Measurements from ENCODE around the gene IDH1. TPM values are rescaled to one million over a fixed set of nuclear protein-coding genes. Genes with fewer than 3 reads are reported as not detected.

Gene IDH1
- total RNA-seq, 1 donor from 2014 or later, result 25.9 TPM

DNA sequence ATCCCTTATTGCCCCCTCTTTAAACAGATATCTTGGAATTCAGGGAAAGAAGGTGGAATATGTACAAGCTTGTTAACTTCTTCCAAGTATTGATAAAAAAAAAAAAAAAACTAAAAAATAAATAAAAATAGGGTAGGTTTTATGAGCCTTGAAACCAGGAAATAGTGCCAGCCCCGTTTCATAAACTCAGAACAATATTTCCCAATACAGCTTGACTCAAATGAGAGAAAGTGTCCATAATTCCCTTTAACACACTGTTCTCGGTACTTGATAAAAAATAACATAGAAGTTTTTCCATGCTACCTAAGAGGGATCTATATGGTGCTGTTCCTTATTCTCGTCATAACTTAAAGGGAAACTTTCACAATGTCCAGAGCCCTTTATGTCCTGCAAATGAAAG, 47.1 kb downstream of the IDH1 start:
- TF ChIP-seq, protein P1, sequence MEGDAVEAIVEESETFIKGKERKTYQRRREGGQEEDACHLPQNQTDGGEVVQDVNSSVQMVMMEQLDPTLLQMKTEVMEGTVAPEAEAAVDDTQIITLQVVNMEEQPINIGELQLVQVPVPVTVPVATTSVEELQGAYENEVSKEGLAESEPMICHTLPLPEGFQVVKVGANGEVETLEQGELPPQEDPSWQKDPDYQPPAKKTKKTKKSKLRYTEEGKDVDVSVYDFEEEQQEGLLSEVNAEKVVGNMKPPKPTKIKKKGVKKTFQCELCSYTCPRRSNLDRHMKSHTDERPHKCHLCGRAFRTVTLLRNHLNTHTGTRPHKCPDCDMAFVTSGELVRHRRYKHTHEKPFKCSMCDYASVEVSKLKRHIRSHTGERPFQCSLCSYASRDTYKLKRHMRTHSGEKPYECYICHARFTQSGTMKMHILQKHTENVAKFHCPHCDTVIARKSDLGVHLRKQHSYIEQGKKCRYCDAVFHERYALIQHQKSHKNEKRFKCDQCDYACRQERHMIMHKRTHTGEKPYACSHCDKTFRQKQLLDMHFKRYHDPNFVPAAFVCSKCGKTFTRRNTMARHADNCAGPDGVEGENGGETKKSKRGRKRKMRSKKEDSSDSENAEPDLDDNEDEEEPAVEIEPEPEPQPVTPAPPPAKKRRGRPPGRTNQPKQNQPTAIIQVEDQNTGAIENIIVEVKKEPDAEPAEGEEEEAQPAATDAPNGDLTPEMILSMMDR (IDR thresholded peaks at IDR 0.05), result no peak
- Histone ChIP-seq H3K9me3 (no peaks in the 10 kb centered on the region), H3K36me3 (no peaks in the 10 kb centered on the region), H3K4me1 (no peaks in the 10 kb centered on the region), H3K4me3 (no peak overlapping the region), H3K27ac (no peak overlapping the region), H3K27me3 (no peaks in the 10 kb centered on the region)
- intact Hi-C loops (cut with DNase I), result no loop called here
- no peak for DNase-seq (ENCODE audit: low spot score in 2 of 2)

DNA sequence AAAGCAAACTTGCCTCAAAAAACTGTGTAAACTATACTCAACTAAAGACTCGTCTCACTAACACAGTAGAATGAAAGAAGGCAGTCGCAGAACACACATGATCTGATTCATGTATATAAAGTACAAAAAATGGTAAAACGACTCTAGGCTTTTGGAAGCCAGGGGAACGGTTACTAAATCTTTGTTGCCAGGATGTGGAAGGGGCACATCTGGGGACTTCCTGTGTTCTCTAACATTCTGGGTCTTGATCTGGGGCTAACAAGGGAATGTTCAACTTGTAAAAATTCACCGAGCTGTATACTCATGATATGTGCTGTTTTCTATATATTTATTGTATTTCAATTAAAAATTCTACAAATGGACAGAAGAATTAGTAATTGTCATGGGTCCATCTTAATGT, 50.7 kb downstream of the IDH1 start:
- DNase-seq (ENCODE audit: low spot score in 2 of 2), result no peak
- H3K4me1 ChIP-seq, result no peaks in the 10 kb centered on the region
- no peaks in the 10 kb centered on the region for H3K36me3 ChIP-seq
- H3K27ac ChIP-seq, result no peak overlapping the region
- TF ChIP-seq, protein P1 (IDR thresholded peaks at IDR 0.05), result no peak
- no peaks in the 10 kb centered on the region for H3K9me3 ChIP-seq
- H3K4me3 ChIP-seq, result no peak overlapping the region
- intact Hi-C loops (cut with DNase I), result no loop called here
- no peaks in the 10 kb centered on the region for H3K27me3 ChIP-seq

DNA sequence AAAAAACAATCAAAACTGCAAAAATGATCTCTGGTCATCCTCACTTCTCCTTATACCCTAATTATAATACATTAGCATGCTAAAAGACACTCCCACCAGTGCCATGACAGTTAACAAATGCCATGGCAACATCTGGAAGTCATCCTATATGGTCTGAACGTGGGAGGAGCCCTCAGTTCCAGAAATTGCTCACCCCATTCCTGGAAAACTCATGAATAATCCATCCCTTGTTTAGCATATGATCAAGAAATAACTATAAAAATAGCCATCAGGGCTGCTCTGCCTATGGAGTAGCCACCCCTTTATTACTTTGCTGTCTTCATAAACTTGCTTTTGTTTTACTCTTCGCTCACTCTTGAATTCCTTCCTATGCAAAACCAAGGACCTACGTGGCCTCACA, 59.3 kb downstream of the IDH1 start:
- TF ChIP-seq, protein P1 (IDR thresholded peaks at IDR 0.05), result no peak
- Histone ChIP-seq H3K27ac (no peak overlapping the region), H3K9me3 (no peaks in the 10 kb centered on the region), H3K27me3 (no peaks in the 10 kb centered on the region), H3K36me3 (no peaks in the 10 kb centered on the region), H3K4me3 (no peak overlapping the region), H3K4me1 (no peaks in the 10 kb centered on the region)
- DNase-seq (ENCODE audit: low spot score in 2 of 2), result no peak
- intact Hi-C loops (cut with DNase I), result no loop called here

DNA sequence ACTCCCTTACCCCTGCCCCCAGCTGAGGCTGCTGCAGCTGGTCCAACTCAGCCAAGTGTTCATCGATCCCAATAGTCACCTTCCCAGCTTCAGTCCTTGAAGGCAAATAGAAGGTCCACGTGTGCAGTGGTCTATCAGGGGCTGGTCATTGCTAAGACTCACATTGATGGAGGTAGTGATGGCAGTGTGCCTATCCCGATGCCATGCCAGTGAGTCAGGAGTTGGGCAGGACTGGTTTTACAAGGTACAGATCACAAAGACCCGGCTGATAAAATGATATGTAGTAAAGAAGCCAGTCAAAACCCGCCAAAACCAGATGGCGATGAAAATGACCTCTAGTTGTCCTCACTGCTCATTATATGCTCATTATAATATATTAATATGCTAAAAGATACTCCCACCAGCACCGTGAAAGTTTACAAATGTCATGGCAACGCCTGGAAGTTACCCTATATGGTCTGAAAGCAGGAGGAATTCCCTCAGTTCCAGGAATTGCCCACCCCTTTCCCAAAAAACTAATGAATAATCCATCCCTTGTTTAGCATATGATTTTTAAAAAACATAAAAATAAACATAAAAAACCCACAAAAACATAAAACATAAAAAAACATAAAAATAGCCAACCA, 62.1 kb downstream of the IDH1 start:
- Histone ChIP-seq H3K27ac (no peak overlapping the region), H3K4me1 (no peaks in the 10 kb centered on the region), H3K9me3 (no peaks in the 10 kb centered on the region), H3K27me3 (no peaks in the 10 kb centered on the region), H3K4me3 (no peak overlapping the region), H3K36me3 (no peaks in the 10 kb centered on the region)
- TF ChIP-seq, protein P1 (IDR thresholded peaks at IDR 0.05), result no peak
- no peak for DNase-seq (ENCODE audit: low spot score in 2 of 2)
- intact Hi-C loops (cut with DNase I), result no loop called here

DNA sequence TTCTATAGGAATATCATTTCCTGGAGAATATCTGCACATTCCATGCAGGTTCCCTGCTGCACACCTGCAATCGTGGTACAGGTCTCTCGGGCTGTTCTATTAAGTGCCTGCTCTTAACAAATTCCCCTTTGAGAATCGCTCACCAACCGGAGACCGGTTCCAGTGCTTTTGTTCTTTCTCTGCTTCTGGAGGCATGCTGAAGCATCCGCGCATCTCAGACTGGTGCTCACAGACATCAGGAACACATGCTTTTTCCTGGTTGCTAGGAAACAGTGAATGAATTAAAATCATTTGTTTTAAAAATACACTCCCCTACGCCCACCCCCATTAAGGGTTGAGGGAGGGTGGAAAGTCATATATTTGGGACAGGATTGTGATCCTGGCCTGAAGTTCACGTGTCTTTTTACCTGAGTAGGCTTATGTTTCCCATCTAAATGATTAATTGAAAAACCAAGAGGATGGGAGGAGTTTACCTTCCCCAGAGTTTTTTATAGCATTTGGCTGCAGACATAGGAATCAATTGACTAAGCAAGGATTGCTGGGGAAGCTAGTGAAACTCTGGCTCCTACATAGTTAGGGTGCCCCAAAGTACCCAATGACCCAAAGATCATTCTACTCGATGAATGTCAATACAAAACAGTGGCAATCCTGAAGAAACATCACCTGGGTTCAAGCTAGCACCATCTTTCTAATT, 64.9 kb downstream of the IDH1 start, which contains the start of gene C2orf80:
Gene C2orf80 (minus strand): TSS at position 221 of the 694 bp plus-strand sequence. CDS start 3,044 bp downstream, outside the sequence.
- no peak within 1 kb of the TSS for H3K4me3 ChIP-seq
- TF ChIP-seq, protein P1 (IDR thresholded peaks at IDR 0.05), result no peak

More for the DNA sequence above, 64.9 kb downstream of the IDH1 start, which contains the start of gene C2orf80:
- no peaks in the 10 kb centered on the region for H3K27me3 ChIP-seq
- no peak within 1 kb of the TSS for H3K27ac ChIP-seq
- no peak for DNase-seq (ENCODE audit: low spot score in 2 of 2)
- no peaks in the 10 kb centered on the region for H3K36me3 ChIP-seq
- intact Hi-C loops (cut with DNase I), result no loop called here
- no peaks in the 10 kb centered on the region for H3K4me1 ChIP-seq
- H3K9me3 ChIP-seq, result no peaks in the 10 kb centered on the region

Data from ascending aorta (tissue), 2 donors.